ENCODE results near the gene INSR. TPM values are rescaled to one million over a fixed set of nuclear protein-coding genes. Genes with fewer than 3 reads are reported as not detected.

The INSR gene
- total and polyA plus RNA-seq, 2 experiments from 2014 or later = 6.2 to 11.7 TPM

DNA sequence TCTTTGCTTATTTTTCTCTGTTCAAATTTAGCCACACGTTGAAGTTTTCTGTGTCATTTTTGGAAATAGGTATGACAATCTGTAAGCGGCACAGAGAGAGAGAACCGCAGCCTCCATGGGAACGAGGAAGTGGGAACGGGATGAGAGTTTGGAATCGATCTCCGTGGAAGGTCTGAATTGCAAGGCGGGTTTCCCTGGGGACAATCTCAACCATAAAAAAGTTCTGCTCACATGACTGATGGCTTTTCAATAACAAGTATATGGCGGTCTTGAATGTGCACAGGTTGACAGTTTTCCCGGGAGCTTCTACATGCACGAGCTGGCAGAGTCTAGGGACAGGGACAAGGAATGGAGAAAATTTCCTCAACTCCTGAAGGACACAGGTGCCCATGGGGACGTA lies 90.9 kb downstream of the INSR start:
- in situ Hi-C loops (cut with MboI) = no loop called here

DNA sequence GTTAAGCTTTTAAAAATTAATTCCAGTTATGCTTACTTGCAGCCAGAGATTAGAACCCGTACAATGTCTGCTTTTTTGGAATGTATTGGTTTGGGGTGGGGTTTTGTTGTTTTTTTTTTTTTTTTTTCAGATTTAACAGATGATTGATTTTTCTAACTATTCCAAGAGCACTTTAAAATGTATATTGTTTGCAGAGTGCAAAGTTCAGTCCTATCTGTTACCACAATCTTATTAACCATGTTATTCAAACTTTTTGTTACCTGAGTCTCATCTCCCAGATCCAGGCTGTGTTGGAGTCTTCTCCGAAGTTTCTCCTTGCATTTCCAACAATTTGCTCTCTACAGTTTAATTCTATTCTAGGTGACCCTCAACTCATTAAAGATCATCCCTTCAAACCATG lies 91.3 kb downstream of the INSR start:
- Histone ChIP-seq H3K9me2 (ENCODE audit: insufficient read depth) (no peaks in the 10 kb centered on the region), H3K9me3 (ENCODE audit: low read depth) (no peaks in the 10 kb centered on the region), H3K27ac (no peak overlapping the region), H3K4me2 (ENCODE audit: unreplicated experiment) (no peak overlapping the region), H3K27me3 (replicated peaks; ENCODE audit: insufficient read depth) (no peaks in the 10 kb centered on the region), H3F3A (ENCODE audit: insufficient read depth) (no peaks in the 10 kb centered on the region), H2AFZ (no peak overlapping the region), H3K36me3 (ENCODE audit: low read depth) (no peaks in the 10 kb centered on the region), H3K4me3 (no peak overlapping the region), H4K20me1 (ENCODE audit: insufficient read depth) (no peaks in the 10 kb centered on the region), H3K9ac (no peak overlapping the region), H3K4me1 (ENCODE audit: insufficient read depth) (no peaks in the 10 kb centered on the region), H3K79me2 (ENCODE audit: insufficient read depth) (no peaks in the 10 kb centered on the region; the same call in 1 of the 2 replicates)
- in situ Hi-C loops (cut with MboI) = no loop called here
- WGBS, 2 experiments (ENCODE audit: low coverage in 1 of 2, low lambda C conversion rate in 2 of 2, missing lambda C conversion rate in 2 of 2) = 73 to 74% methylated on average over 2 of the region's 2 CpGs
- TF ChIP-seq EZH2phosphoT487 (IDR thresholded peaks at IDR 0.05; ENCODE audit: insufficient read depth, low read depth) (no peak), EZH2 (IDR thresholded peaks at IDR 0.05; ENCODE audit: insufficient read depth, poor library complexity, severe bottlenecking) (no peak)
- no peak for DNase-seq

More for the DNA sequence above, 90.9 kb downstream of the INSR start:
- TF ChIP-seq EZH2 (IDR thresholded peaks at IDR 0.05; ENCODE audit: insufficient read depth, poor library complexity, severe bottlenecking) (no peak), EZH2phosphoT487 (IDR thresholded peaks at IDR 0.05; ENCODE audit: insufficient read depth, low read depth) (no peak)
- 88 to 91% methylated on average over 12 of the region's 12 CpGs for WGBS, 2 experiments (ENCODE audit: low coverage in 1 of 2, low lambda C conversion rate in 2 of 2, missing lambda C conversion rate in 2 of 2)
- H3K4me3 ChIP-seq = no peak overlapping the region
- H3F3A ChIP-seq (ENCODE audit: insufficient read depth) = no peaks in the 10 kb centered on the region
- no peak overlapping the region for H3K27ac ChIP-seq
- H3K79me2 ChIP-seq (ENCODE audit: insufficient read depth) = no peaks in the 10 kb centered on the region; the same call in 1 of the 2 replicates
- DNase-seq = no peak
- no peaks in the 10 kb centered on the region for H3K4me1 ChIP-seq (ENCODE audit: insufficient read depth)
- H3K9me2 ChIP-seq (ENCODE audit: insufficient read depth) = no peaks in the 10 kb centered on the region
- no peaks in the 10 kb centered on the region for H3K9me3 ChIP-seq (ENCODE audit: low read depth)
- H3K36me3 ChIP-seq (ENCODE audit: low read depth) = no peaks in the 10 kb centered on the region
- no peak overlapping the region for H3K9ac ChIP-seq
- no peaks in the 10 kb centered on the region for H3K27me3 ChIP-seq (replicated peaks; ENCODE audit: insufficient read depth)
- no peak overlapping the region for H2AFZ ChIP-seq
- no peak overlapping the region for H3K4me2 ChIP-seq (ENCODE audit: unreplicated experiment)
- H4K20me1 ChIP-seq (ENCODE audit: insufficient read depth) = no peaks in the 10 kb centered on the region

DNA sequence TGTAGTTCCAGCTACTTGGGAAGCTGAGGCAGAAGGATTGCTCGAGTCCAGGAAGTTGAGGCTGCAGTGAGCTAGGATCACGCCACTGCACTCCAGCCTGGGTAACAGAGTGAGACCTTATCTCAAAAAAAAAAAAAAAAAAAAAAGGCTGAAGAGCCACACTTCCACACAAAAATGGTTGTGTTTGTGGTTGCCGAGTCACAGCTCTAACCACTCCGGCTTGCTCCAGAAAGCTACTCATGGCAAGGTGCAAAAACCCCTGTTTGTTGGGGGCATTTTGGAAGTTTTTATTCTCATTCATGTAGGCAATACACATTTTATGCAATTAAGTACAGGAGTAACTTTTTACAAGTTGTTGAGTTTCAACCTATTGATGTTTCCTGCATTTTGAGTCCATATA lies 93.5 kb downstream of the INSR start:
- no peak overlapping the region for H3K4me3 ChIP-seq
- TF ChIP-seq EZH2 (IDR thresholded peaks at IDR 0.05; ENCODE audit: insufficient read depth, poor library complexity, severe bottlenecking) = no peak
- H4K20me1 ChIP-seq (ENCODE audit: insufficient read depth) = no peaks in the 10 kb centered on the region
- no peaks in the 10 kb centered on the region; the same call in 1 of the 2 replicates for H3F3A ChIP-seq (ENCODE audit: insufficient read depth)
- H2AFZ ChIP-seq = no peak overlapping the region
- no peak overlapping the region for H3K9ac ChIP-seq
- DNase-seq = no peak
- in situ Hi-C loops (cut with MboI) = no loop called here
- H3K4me2 ChIP-seq (ENCODE audit: unreplicated experiment) = no peak overlapping the region
- no peaks in the 10 kb centered on the region for H3K27me3 ChIP-seq (replicated peaks; ENCODE audit: insufficient read depth)
- H3K79me2 ChIP-seq (ENCODE audit: insufficient read depth) = no peaks in the 10 kb centered on the region; the same call in 1 of the 2 replicates
- peaks cover 9% of the 10 kb centered on the region for H3K4me1 ChIP-seq (ENCODE audit: insufficient read depth)
- H3K27ac ChIP-seq = no peak overlapping the region
- H3K9me3 ChIP-seq (ENCODE audit: low read depth) = no peaks in the 10 kb centered on the region
- 93 to 96% methylated on average over 4 of the region's 4 CpGs for WGBS, 2 experiments (ENCODE audit: low coverage in 1 of 2, low lambda C conversion rate in 2 of 2, missing lambda C conversion rate in 2 of 2)
- no peaks in the 10 kb centered on the region for H3K36me3 ChIP-seq (ENCODE audit: low read depth)
- H3K9me2 ChIP-seq (ENCODE audit: insufficient read depth) = no peaks in the 10 kb centered on the region

DNA sequence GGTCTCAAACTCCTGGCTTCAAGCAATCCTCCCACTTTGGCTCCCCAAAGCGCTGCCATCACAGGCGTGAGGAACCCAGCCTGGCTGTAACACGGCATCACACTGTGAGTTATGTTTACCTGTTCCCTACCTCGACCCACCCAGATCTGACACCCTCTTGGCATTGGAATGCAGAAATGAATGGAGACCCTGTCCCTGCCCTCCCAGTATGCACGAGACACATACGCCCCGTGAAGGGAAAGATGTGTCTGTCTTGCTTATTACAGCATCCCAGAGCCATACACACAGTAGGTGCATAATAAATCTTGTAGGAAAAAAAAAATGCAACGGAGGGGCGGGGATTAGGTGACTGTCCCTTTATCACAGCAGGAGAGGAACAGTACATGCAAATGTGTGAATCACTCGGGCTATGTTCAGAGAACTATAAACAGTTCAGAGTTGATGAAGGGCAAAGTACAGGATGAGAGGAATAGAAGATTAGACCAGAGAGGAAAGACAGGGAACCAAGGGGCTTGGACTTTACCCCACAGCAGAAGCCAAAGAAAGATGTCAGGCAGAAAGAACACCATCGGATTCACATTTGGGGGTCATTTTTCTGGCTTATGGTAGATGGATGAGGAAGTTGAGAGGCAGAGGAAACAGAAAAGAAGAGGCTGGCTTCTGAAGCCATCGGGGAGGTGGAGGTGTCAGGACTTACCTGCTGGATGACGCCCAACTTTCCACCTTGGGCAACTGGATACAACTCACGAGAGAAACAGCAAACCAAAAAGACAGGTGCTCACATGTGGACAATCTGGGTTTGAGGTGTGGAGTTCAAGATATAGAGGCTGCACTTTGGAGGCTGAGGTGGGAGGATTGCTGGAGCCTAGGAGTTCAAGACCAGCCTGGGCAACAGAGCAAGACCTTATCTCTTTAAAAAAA lies 94.3 kb downstream of the INSR start:
- H3K79me2 ChIP-seq (ENCODE audit: insufficient read depth) = no peaks in the 10 kb centered on the region
- H3K4me1 ChIP-seq (ENCODE audit: insufficient read depth) = peaks cover 9% of the 10 kb centered on the region
- no peaks in the 10 kb centered on the region for H4K20me1 ChIP-seq (ENCODE audit: insufficient read depth)
- H3K27me3 ChIP-seq (replicated peaks; ENCODE audit: insufficient read depth) = no peaks in the 10 kb centered on the region
- H3K4me2 ChIP-seq (ENCODE audit: unreplicated experiment) = no peak overlapping the region
- H3K9ac ChIP-seq = no peak overlapping the region
- in situ Hi-C loops (cut with MboI) = no loop called here
- no peak overlapping the region for H3K27ac ChIP-seq
- 88 to 89% methylated on average over 14 of the region's 14 CpGs for WGBS, 2 experiments (ENCODE audit: low coverage in 1 of 2, low lambda C conversion rate in 2 of 2, missing lambda C conversion rate in 2 of 2)
- no peak overlapping the region for H2AFZ ChIP-seq
- no peaks in the 10 kb centered on the region for H3K9me3 ChIP-seq (ENCODE audit: low read depth)
- DNase-seq = no peak
- no peaks in the 10 kb centered on the region for H3K36me3 ChIP-seq (ENCODE audit: low read depth)
- TF ChIP-seq EZH2 (IDR thresholded peaks at IDR 0.05; ENCODE audit: insufficient read depth, poor library complexity, severe bottlenecking) = no peak
- no peak for TF ChIP-seq EZH2phosphoT487 (IDR thresholded peaks at IDR 0.05; ENCODE audit: insufficient read depth, low read depth)
- H3K4me3 ChIP-seq = no peak overlapping the region
- no peaks in the 10 kb centered on the region for H3K9me2 ChIP-seq (ENCODE audit: insufficient read depth)
- H3F3A ChIP-seq (ENCODE audit: insufficient read depth) = no peaks in the 10 kb centered on the region; the same call in 1 of the 2 replicates
